Stimulated activated memory B cell treated with anti-CD40 and anti-IgM and Interleukin-4, amounts not matched to agents 10 μg/mL and 1 μg/mL and 100 μg/mL, for 72 hours (primary cell): Measurements from ENCODE around the gene CLUH.

Experiments
- ATAC-seq: fragments of 150-1000 bp; cut with Tn5 transposase; 2 replicates; pipeline ENCODE4 v1.10.0; 2021
- H3K27ac Mint-ChIP-seq: one replicate; pipeline ENCODE4 v1.8.0; 2022; ENCODE audit warnings: mild to moderate bottlenecking, mixed read lengths
- H3K27me3 Mint-ChIP-seq: one replicate; pipeline ENCODE4 v1.8.0; 2022; ENCODE audit warnings: mixed read lengths
- H3K36me3 Mint-ChIP-seq: one replicate; pipeline ENCODE4 v1.8.0; 2022; ENCODE audit warnings: mixed read lengths
- H3K4me1 Mint-ChIP-seq: one replicate; pipeline ENCODE4 v1.8.0; 2022; ENCODE audit warnings: mixed read lengths
- H3K4me3 Mint-ChIP-seq: one replicate; pipeline ENCODE4 v1.8.0; 2022; ENCODE audit warnings: mild to moderate bottlenecking, moderate library complexity, mixed read lengths
- H3K9me3 Mint-ChIP-seq: one replicate; pipeline ENCODE4 v1.8.0; 2022; ENCODE audit warnings: mixed read lengths

Gene CLUH

DNA sequence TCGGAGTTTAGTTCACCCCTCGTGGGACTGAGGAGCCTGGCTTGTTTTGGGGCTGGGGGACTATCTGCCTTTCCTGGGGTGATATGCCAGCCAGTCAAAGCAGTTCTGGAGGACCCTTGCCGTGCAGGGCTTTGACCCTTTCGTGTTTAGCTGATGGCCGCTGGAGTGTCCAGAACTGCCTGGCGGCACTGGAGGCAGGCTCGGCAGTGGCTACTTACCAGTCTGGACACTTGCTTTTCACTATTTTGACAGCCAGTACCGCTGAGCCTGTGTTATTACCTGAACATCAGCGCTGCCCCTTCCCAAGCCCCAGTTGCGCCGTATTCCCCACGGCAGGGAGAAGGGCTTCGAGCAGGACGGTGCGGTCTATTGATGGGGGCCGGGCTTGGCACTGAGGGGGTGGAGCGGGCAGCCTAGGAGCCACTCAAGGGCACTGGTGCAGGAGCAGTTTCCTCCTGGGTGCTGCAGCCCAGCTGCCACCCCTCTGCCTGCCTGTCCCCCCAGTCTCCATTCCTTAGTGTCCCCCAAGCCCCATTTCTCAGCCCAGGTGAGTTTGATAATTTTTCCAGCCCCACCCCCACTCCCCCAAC, 19.3 kb upstream of the CLUH start:
- no peaks in the 10 kb centered on the region for H3K9me3 Mint-ChIP-seq
- no peak overlapping the region for H3K4me3 Mint-ChIP-seq
- peaks cover 51% of the 10 kb centered on the region for H3K27me3 Mint-ChIP-seq
- H3K36me3 Mint-ChIP-seq = no peaks in the 10 kb centered on the region
- H3K4me1 Mint-ChIP-seq = no peaks in the 10 kb centered on the region
- no peak overlapping the region for H3K27ac Mint-ChIP-seq
- no peak for ATAC-seq

DNA sequence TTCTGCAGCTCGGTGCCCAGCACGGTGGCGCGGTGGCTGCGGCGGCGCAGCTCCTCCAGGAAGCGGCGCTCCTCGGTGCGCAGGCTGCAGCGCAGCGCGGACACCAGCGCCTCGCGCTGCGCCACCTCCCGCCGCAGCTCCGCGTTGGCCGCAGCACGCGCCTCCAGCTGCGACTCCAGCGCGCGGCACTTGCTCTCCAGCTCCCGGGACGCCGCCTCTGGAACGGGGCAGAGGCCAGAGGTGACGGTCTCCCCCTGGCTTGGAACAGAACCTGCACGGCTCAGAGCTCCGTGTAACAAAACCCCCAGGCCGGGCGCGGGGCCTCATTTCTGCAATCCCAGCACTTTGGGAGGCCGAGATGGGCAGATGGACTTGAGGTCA, 13.2 kb upstream of the CLUH start:
- peaks cover 7% of the 10 kb centered on the region for H3K4me1 Mint-ChIP-seq
- H3K36me3 Mint-ChIP-seq = no peaks in the 10 kb centered on the region
- peak overlapping the region; percentile 15 for H3K4me3 Mint-ChIP-seq
- no peaks in the 10 kb centered on the region for H3K9me3 Mint-ChIP-seq
- no peak overlapping the region for H3K27ac Mint-ChIP-seq
- peaks cover 57% of the 10 kb centered on the region for H3K27me3 Mint-ChIP-seq
- peak; percentile 59 for ATAC-seq

DNA sequence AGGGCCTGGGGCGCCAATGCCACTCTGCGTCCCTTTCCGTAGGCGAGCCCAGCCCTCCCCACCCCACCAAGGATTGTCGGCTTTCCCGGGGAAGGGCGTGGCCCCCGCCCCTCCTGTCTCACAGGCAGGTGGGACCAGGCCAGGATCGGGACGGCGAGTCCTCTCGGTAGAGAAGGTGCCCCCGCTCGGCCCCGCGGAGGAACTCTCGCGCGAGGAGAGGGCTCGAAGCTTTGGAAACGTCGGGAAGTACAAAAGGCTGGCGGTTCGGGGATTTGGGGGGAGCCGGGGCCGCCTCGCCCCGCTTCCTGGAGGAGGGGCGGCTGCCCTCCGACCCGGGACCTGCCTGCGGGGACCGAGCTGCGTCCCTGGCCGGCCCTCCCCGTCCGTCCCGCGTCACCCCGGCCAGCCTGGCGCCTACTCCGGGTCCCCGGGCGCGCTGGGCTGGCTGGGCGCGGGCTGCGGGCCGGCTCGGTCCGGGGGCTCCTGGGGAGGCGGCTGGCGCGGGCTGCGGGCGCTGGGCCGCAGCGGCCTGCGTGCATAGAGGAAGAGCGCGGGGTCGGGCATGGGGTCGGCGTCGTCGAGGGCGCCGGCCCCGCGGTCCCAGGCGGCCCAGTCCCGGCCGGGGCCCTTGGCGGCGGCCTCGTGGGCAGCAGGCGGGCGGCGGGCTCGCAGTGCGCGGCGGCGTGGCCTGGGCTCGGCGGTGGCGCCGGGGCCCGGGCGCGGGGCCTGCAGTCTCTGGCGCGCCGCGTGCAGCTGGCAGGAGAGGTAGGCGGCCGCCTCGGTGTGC, 12.6 kb upstream of the CLUH start:
- peak overlapping the region; percentile 67 for H3K4me3 Mint-ChIP-seq
- H3K27ac Mint-ChIP-seq = no peak overlapping the region

DNA sequence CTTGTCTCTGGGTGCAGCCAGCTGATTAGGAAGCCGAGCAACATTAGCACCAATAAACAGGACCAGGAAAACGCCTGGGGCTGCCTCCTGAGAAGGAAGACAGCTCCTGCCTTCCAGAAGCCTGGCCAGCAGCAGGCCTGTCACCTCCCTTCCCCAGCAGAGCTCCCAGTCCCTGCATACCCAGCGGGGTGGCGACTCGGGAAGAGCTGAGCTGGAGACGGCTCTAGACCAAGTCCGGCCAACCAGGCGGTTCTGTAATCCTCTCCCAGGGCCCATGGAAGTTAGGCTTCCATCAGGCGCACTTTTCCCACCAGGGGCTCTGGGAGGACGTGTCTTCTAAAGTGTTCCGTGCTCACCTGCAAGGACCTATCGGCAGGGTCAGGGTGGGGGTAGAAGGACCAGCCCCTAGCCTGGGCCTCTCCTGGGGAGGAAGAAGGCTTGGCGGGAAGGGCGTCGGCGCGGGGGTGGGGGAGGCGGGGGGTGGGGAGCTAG, 12.0 kb upstream of the CLUH start:
- Mint-ChIP-seq H3K9me3 (no peaks in the 10 kb centered on the region), H3K36me3 (no peaks in the 10 kb centered on the region), H3K27ac (no peak overlapping the region), H3K4me3 (peak overlapping the region; percentile 53), H3K27me3 (peaks cover 49% of the 10 kb centered on the region), H3K4me1 (peaks cover 7% of the 10 kb centered on the region)
- no peak for ATAC-seq

More for the DNA sequence above, 12.6 kb upstream of the CLUH start:
- Mint-ChIP-seq H3K27me3 (peaks cover 56% of the 10 kb centered on the region), H3K9me3 (no peaks in the 10 kb centered on the region), H3K4me1 (peaks cover 7% of the 10 kb centered on the region), H3K36me3 (no peaks in the 10 kb centered on the region)
- ATAC-seq = no peak

DNA sequence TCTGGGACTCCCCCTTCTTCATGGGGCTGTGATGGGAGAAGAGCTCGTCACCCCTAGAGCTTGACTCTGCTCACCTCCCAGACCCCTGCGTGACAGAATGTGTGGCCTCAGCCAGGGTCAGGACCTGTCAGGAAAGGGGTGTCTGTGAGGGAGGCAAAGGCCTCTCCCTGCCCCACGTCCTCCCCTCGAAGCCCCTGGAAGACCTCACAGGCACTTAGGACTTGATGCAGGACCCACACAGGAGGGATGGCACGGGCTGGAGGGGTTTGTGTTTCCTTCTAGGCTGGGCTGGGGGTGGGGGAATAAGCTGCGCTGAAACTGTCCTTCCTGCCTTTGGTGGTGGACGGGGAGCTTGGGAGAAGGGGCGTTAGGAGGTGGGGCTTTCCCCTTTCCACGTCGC, 11.0 kb upstream of the CLUH start:
- Mint-ChIP-seq H3K36me3 (no peaks in the 10 kb centered on the region), H3K4me1 (peaks cover 7% of the 10 kb centered on the region), H3K27me3 (peaks cover 42% of the 10 kb centered on the region), H3K27ac (no peak overlapping the region), H3K9me3 (no peaks in the 10 kb centered on the region), H3K4me3 (no peak overlapping the region)
- no peak for ATAC-seq

DNA sequence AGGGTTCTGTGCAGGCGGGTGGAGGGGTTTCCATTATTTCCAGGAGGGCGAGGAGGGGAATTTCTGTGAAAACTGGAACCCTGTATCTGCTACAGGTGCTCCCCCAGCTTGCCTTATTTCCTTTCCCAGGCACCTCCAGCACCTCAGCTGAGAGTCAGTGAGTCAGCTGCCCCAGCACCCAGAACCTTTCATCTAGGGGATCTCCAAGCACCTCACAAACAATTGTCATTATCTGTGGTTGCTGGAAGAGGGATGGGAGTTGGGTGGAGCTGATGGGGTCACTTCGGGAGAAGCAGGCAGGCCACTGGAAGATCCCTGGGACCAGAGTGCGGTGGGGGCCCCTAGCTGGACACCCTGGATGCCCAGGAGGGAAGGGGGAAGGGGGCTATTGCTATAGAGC, 10.0 kb upstream of the CLUH start:
- Mint-ChIP-seq H3K27me3 (peaks cover 32% of the 10 kb centered on the region), H3K27ac (no peak overlapping the region)
- no peak for ATAC-seq

DNA sequence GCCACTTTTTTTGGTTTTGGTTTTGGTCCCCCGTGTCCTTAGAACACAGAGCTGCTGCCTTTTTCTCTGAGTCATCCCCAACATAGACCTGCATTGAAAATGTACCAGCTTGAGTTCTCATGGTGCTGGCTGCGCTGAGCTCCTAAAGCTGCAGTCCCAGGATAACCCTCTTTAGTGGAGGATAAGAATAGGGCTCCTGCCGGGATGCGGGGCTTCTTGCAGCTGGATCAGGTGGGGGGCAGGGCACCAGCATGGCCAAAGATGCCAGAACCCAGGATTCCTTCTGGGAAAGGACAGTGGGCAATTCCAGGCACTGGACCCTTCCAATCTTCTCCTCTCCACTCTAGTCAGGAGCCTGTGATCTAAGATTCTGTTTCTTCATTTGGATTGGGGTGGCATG, 8.3 kb upstream of the CLUH start:
- peaks cover 18% of the 10 kb centered on the region for H3K27me3 Mint-ChIP-seq

More for the DNA sequence above, 10.0 kb upstream of the CLUH start:
- Mint-ChIP-seq H3K9me3 (no peaks in the 10 kb centered on the region), H3K4me3 (no peak overlapping the region), H3K36me3 (no peaks in the 10 kb centered on the region), H3K4me1 (peaks cover 7% of the 10 kb centered on the region)

DNA sequence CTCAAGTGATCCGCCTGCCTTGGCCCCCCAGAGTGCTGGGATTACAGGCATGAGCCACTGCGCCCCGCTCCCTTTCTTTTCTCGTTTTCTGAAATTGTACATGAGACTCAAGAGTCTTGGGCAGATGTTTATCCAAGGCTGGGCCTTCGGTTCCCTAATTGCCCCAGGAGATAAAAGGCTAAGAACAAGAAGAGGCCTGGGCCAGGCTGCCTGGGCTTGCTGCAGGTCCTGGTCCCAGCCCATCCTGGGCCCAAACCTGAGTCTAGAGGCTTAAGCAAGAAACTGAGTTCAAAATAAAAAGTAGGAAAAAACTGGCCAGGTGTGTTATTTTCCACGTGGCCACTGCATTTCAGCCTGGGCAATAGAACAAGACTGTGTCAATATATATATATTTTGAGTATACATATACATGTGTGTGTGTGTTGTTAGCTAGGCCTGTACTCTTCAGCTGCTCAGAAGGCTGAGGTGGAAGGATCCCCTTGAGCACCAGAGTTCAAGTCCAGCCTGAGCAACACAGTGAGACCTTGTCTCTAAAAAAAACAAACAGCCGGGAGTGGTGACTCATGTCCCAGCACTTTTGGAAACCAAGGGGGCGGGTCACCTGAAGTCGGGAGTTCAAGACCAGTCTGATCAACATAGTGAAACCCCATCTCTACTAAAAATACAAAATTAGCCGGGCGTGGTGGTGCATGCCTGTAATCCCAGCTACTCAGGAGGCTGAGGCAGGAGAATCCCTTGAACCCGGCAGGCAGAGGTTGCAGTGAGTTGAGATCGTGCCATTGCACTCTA, 6.8 kb upstream of the CLUH start:
- H3K9me3 Mint-ChIP-seq = no peaks in the 10 kb centered on the region
- H3K27ac Mint-ChIP-seq = no peak overlapping the region
- H3K27me3 Mint-ChIP-seq = peaks cover 9% of the 10 kb centered on the region
- H3K4me3 Mint-ChIP-seq = no peak overlapping the region
- ATAC-seq = no peak
- H3K4me1 Mint-ChIP-seq = no peaks in the 10 kb centered on the region
- no peaks in the 10 kb centered on the region for H3K36me3 Mint-ChIP-seq

More for the DNA sequence above, 8.3 kb upstream of the CLUH start:
- no peaks in the 10 kb centered on the region for H3K9me3 Mint-ChIP-seq
- no peak for ATAC-seq
- H3K4me3 Mint-ChIP-seq = no peak overlapping the region
- H3K4me1 Mint-ChIP-seq = no peaks in the 10 kb centered on the region
- H3K36me3 Mint-ChIP-seq = no peaks in the 10 kb centered on the region
- H3K27ac Mint-ChIP-seq = no peak overlapping the region

DNA sequence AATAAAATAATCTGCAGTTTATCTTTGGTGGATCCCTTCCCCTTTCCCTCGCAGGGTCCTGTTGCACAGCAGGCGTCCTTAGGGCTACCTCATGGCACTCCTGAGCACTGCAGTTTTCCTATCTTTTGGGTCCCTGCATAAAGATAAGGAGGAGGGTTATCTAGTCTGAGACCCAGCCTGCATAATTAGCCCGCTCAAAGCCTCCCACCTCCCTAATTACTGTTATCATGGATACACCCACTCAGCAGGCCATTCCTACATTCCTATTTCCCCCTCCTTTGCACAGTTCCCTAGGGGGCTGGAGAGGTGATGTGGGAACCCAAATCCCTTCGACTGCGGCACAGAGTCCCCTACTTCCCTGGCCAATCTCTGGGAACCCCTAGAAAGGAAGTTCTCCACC, 5.1 kb upstream of the CLUH start:
- peaks cover 10% of the 10 kb centered on the region for H3K4me1 Mint-ChIP-seq
- no peak overlapping the region for H3K27ac Mint-ChIP-seq
- H3K4me3 Mint-ChIP-seq = no peak overlapping the region
- ATAC-seq = no peak
- H3K36me3 Mint-ChIP-seq = no peaks in the 10 kb centered on the region
- no peaks in the 10 kb centered on the region for H3K27me3 Mint-ChIP-seq
- no peaks in the 10 kb centered on the region for H3K9me3 Mint-ChIP-seq

DNA sequence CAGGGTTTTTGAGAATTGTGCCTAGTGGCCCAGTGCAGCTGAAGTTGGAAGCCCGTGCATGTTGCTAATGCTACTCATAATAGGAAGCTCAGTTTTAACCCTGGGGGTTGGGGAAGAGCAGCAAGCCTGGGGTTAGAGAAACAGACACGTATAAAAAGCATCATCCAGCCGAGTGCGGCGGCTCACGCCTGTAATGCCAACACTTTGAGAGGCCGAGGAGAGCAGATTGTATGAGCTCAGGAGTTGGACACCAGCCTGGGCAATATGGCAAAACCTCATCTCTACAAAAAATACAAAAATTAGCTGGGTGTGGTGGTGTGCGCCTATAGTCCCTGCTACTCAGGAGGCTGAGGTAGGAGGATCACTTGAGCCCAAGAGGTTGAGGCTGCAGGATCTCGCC, 2.3 kb upstream of the CLUH start:
- Mint-ChIP-seq H3K27me3 (no peaks in the 10 kb centered on the region), H3K4me1 (peaks cover 31% of the 10 kb centered on the region), H3K36me3 (no peaks in the 10 kb centered on the region), H3K9me3 (no peaks in the 10 kb centered on the region), H3K4me3 (no peak overlapping the region), H3K27ac (no peak overlapping the region)
- ATAC-seq = no peak

DNA sequence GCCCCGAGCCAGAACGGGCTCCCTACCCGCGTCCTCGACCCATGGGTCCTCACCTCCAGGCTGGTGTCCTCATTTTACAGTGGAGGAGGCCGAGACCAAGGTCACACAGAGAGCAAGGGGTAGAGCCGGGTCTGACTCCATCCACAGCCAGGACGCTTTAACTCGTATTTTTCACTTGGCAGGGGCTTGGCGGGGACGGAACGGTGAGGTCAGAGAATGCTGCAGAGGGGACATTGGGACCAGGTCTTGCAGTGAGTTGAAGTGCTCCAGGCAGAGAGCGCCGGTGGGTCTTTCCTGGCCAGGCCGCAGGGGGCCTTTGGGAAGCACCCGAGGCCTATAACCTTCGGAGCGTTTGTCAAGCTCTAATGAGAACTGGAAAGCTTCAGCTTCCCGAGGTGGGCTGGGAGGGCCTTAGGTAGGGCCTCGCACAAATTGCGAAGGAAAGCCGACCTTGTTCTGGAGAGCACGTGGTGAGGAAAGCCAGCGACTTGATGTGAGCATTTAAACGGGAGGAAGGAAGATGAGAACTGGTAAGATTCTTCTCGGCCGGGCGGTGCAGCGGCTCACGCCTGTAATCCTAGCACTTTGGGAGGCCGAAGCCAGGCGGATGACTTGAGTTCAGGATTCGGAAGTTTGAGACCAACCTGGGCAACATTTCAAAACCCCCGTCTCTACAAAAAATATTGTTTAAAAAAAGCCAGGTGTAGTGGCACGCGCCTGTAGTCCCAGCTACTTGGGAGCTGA, 908 bp upstream of the CLUH start:
- peak overlapping the region; percentile 83 for H3K27ac Mint-ChIP-seq
- H3K36me3 Mint-ChIP-seq = no peaks in the 10 kb centered on the region
- H3K4me1 Mint-ChIP-seq = peaks cover 42% of the 10 kb centered on the region
- no peaks in the 10 kb centered on the region for H3K27me3 Mint-ChIP-seq
- peak overlapping the region; percentile 83 for H3K4me3 Mint-ChIP-seq
- ATAC-seq = no peak
- H3K9me3 Mint-ChIP-seq = no peaks in the 10 kb centered on the region

DNA sequence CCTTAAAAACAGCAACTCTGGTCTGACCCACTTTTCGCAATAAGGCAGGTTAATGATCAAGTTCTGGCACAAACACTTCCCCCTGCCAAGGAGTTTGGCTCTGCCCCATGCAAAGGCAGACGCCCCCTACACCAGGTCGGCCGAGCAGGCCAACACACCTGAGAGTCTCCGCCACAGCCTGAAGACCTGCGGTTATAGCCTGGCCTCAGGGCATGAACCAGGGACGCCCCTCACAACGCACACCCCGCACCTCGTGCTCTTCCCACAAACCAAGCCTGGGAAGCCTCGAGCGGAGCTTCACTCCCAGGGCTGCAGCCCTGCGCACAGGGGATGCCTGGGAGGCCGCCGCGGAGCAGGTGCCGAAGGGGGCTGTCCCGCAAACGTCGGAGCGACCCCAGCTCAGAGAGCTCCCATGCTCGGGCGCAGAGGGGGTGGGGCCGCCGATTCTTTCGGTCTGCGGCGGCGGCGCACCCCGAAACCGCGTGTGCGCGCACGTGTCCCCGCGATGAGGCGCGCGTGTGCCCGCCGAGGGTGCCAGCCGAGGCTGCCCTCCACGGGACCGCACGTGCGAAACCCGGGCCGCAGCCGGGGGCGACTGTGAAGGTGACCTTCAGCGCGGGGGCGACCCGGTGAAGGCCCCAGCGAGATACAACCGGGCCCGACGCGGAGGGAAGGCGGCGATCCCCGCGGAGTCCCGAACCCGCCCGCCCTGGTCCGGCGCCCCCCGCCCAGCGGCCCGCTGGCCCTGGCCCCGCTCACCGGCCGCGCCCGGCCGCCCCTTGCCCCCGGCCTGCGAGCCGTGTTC, 559 bp downstream of the CLUH start:
- Mint-ChIP-seq H3K9me3 (no peaks in the 10 kb centered on the region), H3K4me3 (peak overlapping the region; percentile 89), H3K36me3 (no peaks in the 10 kb centered on the region), H3K27ac (peak overlapping the region; percentile 83), H3K4me1 (peaks cover 53% of the 10 kb centered on the region), H3K27me3 (no peaks in the 10 kb centered on the region)
- peak; percentile 53 for ATAC-seq

DNA sequence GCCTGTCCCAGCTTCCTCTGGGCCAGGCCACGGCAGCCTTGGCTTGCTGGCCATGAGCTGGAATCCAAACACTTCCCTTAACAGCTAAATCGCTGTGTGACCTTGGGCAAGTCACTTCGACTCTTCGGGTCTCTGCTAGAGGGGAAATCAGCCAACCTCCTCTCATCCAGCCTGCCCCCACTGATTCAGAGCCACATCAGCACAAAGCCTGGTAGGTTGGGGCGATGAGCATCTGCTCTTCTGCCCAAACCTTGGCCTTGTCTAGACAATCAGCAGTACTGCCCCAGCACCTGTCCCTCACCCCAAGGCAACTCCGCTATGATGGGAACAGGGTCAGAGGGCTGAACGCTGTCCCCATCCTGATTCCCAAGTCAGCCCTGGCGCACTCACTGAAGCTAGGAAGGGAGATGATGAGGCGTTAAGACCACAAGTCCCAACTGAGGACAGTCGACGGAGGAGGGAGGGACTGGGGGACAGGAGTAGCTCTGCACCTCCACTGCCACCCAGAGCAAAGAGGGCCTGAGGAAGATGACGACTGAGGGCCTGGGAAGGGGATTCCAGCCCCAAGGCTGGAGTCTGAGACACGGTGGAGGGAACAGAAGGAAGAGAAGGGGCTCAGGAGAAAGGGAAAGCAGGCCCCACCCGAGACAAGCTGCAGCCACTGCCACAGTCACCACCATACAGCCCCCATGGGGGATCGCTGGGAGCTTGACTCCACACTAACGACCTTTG, 1.3 kb downstream of the CLUH start:
- Mint-ChIP-seq H3K27ac (peak overlapping the region; percentile 83), H3K36me3 (peaks cover 5% of the 10 kb centered on the region), H3K4me1 (peaks cover 59% of the 10 kb centered on the region), H3K27me3 (no peaks in the 10 kb centered on the region), H3K4me3 (peak overlapping the region; percentile 89), H3K9me3 (no peaks in the 10 kb centered on the region)
- ATAC-seq = no peak

DNA sequence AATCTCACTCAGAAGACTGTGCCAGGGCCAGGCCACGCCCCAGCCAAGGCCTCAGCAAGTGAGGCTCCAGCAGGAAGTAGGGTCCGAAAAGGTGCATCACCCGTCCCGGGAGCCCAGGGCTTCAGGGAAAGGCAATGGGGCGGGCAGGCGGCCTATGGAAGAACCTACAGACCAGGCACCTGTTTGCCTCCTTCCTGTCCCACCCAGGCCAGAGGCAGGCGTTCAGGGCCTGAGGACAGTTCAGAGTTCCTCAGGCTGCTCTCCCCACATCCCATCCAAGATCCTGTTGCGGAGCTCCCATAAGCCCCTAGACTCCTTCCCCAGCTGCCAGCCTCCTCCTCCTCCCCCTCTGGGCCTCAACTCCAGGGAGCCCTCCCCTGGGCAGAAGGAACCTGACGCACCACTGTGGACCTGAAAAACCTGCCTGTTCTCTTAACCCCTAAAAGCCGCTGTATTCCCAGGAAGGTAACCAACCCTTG, 2.3 kb downstream of the CLUH start:
- Mint-ChIP-seq H3K36me3 (peaks cover 14% of the 10 kb centered on the region), H3K27me3 (no peaks in the 10 kb centered on the region), H3K4me1 (peaks cover 67% of the 10 kb centered on the region), H3K9me3 (no peaks in the 10 kb centered on the region), H3K4me3 (peak overlapping the region; percentile 89), H3K27ac (peak overlapping the region; percentile 83)
- ATAC-seq = no peak
